Suppressor macrophage treated with lipopolysaccharide for 1 hour (primary cell): ENCODE data around the gene GMDS.

Experiments used
- DNase-seq, 3 donors: peaks; one replicate each; pipeline ENCODE4 v3.0.0-alpha.2; 2020 to 2022

Gene GMDS

DNA sequence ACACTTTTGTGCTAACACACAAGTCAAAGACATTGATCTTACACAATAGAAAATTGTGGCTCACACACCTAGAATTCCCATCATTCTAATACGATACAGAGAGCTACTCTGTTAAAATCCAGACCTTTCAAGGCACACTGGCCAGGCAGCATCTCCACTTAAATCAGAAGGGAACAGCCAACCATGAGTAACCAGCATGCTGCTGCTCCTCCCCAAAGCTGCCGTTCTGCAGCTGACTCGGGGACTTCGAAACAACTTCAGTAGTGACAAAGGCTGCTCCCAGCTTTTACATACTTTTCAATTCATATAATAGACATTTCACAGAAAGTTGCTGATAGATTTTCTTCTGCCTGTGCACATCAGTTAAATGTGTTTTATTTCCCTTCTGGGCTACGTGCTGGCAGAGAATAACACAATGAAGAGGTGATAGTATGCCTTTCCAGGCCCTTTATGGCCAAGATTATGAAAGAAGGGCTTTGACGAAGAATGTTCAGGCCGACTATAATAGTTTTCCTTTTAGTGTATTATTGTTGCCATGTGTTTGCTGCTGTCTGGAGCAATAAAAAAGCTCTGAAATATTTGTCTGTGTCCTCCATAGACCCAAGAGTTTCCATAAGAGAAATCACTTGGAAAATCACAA lies 159.0 kb downstream of the GMDS start:
- no peak for DNase-seq

DNA sequence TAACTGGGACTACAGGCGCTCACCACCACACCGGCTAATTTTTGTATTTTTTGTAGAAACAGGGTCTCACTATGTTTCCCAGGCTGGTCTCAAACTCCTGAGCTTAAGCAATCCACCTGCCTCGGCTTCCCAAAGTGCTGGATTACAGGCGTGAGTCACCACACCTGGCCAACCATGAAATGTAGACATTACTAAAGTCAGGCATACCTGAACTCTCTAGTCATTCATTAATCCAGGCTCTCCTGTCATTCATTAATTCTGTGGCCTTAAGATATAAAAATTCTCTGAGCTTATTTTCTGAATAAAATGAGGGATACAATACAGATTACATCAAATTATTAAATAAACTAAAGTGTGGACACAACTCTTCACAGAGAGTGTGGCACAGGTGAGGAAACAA lies 159.7 kb downstream of the GMDS start:
- no peak for DNase-seq

DNA sequence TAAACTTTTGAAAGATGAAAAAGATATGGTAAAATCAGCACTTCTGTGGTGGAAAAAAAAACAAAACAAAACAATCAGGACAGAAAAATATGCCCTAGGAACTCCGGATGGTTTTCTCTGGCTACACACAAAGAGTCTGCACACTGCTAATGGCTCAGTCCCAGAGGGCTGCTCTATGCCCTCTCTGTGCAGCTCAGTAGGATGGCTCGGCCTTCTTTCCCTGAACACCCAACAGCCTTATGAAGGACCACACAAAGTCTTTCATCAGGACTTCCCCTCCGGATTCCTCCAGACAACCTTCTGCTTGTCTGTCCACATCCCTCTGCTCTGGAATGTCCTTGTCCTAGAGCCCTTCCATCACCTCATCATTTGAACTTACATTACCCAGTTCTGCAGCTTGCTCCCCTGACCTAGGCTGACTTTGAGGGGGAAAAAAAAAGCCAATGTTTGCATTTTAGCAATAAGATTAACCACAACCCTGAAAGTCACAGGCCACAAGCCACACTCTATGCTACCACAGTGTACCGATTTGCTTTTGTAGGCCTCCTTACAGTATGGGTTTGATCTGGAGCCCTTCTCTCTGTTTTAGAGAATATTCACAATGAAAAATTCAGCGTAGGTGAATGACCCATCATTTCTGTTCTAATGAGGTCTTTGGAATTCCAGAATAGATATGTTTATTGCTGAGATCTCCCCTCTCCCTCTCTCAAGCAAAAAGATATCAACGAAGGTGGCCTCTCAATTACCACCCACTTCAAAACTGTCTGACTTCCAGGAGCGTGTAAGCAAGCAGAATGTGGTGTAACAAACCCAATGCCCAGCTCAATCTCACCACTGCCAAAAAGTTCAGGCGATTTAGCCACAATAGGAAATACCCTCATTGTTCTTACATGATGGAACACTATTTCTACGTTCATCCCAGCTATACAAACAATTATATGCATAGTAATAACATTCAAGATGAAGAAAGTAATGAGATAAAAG lies 164.0 kb downstream of the GMDS start:
- no peak for DNase-seq

DNA sequence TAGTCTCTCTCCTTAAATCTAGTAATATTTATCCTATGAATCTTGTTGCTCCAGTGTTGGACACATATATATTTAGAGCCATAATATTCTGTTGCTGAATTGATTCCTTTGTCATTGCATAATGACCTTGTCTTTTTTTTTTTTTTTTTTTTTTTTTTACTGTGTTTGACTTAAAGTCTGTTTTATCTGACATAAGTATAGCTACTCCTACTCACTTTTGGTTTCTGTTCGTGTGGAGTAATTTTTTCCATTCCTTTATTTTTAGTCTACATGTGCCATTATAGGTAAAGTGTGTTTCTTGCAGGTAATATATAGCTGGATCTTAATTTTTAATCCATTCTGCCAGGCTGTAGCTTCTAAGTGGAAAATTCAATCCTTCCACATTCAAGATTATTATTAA lies 166.5 kb downstream of the GMDS start:
- no peak for DNase-seq

DNA sequence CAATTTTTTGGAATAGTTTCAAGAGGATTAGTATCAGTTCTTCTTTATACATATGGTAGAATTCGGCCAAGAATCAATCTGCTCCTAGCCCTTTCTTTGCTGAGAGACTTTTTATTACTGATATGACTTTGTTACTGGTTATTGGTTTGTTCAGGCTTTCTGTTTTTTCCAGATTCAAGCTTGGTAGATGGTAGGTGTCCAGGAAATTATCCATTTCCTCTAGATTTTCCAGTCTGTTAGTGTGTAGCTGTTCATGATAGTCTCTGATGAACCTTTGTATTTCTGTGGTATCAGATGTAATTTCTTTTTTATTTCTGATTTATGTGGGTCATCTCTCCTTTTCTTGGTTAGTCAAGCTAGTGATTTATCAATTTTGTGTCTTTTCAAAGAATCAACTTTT lies 167.6 kb downstream of the GMDS start:
- no peak for DNase-seq

DNA sequence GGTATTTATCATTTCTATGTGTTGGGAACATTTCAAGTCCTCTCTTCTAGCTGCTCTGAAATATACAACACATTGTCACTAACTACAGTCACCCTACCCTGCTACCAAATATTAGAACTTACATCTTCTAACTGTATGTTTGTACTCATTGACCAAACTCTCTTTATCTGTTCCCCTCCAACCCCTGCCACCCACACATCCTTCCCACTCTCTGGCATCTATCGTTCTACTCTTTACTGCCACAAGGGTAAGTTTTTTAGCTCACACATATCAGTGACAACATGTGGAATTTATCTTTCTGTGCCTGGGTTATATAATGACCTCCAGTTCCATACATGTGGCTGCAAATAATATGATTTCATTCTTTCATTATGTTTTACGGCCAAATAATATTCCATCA lies 171.9 kb downstream of the GMDS start:
- no peak for DNase-seq

DNA sequence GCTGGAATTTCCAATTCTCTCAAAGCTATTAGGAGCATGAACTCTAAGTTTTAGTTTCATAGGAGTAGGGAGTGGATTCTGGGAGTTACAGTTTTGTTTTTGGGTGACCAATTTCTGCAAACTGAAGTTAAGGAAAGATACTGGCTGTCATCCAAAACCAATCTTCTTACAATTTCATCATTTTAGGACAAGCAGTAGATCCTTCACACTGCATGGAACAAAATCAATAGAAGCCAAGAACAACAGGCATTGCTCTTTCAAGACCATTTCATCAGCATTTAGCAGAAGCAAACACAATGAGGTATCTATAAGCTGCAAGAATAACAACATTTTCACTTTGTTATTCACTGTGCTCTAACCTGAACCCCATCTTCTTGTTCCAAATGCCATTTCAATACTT lies 173.0 kb downstream of the GMDS start:
- no peak for DNase-seq

DNA sequence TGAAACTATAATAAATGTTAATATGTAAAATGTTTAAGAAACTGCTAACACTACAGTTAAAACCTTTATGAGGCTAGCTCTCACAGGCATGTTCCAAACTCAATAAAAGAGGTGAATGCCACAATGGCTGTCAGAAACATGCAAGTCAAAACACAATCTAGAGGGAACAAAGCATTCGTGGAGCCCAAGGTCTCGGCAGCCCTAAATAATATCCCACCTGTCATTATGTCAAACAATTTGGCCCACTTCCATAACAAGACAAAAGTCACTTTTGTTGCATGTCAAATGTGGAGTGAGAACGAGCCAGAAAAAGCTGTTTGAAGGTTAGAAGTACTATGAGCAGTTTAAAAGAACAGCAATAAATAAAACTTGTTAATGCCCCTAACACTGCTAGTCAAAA lies 181.9 kb downstream of the GMDS start:
- no peak for DNase-seq

DNA sequence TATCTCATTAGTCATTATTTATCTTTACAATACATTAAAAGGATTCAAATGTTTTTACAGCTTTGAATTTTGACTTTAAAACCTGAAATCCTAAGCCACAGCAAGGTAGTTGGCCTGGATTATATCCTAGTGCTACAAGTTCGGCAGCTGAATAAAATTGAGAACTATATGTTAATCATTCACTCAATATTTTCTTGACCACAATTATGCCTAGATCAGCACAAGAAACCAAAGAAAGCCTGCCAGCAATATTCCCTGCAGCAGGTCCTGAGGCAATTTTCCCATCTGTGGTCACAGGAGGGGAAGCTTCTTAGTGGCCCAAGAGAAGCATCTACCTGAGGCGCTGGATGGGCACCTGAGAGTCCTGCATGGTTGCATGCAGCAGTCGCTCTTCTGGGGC lies 183.5 kb downstream of the GMDS start:
- no peak for DNase-seq

DNA sequence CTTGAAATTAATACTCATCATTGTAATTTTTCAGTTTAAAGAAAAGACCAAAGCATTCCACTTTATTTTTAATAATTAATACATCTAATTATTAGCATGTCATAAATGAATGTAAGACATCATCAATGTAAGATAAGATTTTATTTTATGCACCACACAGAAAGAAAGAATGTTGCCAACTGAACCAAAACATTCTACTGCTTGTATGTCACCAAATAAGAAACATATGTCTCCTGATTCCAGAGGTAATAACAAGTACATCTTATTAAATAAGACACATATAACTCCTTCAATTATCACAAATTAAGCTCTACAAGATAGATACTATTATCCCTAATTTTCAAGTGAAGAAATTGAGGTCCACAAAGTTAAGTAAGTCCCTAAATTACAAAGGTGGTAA lies 189.5 kb downstream of the GMDS start:
- no peak for DNase-seq

DNA sequence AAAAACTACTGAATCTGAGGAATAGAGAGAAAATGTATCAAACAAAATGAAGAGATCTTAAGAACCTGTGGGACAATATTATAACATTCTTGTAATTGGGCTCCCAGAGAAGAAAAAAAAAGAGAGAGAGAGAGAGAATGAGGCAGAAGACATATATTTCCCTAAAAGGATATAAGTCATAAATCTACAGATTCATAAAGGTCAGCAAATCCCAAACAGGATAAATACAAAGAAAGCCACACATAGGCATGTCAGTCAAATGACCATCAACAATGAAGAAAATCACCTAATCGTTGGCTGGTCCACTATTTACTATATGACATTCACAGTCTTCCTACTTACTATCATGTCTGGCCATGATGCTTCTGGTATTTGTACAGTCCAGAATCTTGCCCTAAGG lies 190.3 kb downstream of the GMDS start:
- DNase-seq: no peak

DNA sequence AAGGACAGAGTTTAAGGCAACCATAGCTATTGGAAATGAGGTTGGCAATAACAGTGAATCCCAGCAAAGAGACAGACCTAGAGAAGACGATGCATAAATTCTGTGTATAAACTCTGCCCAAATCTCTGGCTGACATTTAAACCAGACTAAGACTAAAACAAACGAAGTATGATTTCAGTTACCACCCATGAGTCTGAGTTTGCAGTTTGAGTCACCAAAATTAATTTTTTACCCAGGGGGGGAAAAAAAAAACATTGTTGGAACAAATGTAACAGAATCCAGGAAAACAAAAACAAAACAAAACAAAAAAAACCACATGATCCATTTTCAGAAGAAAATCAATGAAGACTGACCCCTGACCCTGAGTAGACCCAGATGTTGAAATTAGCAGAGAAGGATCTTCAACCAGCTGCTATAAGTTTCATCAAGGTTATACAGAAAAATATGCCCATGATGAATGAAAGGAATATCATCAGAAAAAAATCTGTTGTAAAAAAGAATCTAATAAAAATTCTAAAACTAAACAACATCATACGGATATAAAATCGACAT lies 190.8 kb downstream of the GMDS start:
- no peak for DNase-seq

DNA sequence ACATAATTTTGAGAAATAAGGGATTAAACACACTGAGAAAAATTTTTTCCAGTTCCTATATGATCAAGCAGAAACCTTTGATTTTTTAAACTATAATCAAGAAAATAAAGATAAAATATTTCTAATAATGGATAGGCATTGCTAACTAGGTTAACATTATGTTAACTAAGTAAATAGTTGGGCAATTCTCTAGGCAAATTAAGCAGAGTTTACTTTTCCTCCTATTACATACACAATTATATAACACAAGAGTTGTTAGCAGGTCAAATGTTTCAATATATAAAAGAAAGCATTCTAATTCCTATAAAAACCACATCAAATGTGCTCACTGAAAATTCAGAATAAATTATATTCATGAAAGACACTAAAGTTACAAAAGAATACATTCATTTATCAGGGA lies 191.7 kb downstream of the GMDS start:
- DNase-seq: no peak

DNA sequence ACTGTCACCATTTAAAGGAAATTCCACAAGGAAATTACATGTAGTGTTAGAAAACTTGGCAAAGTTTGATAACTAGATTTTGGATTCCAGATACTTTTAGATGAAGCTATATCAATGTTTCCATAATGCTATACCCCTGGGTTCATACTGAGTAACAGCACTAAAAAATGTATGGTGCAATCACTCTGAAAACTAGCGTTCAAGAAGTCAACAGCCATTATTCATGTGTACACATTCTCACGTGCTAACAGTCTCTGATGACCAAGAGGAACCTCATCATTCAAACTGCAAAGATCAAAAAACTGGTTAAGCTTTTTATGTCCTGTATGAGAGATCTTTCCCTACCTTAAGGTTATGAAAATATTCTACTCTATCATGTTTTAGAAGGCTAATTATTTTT lies 197.6 kb downstream of the GMDS start:
- DNase-seq: no peak

DNA sequence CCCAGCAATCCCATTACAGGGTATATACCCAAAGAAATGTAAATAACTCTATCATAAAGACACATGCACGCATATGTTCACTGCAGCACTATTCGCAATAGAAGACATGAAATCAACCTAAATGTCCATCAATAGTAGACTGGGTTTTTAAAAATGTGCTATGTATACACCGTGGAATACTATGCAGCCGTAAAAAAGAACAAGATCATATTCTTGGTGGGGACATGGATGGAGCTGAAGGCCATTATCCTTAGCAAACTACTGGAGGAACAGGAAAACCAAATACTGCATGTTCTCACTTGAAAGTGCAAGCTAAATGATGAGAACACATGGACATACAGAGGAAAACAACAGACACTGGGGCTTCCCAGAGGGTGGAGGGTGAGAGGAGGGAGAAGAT lies 201.2 kb downstream of the GMDS start:
- DNase-seq: no peak

DNA sequence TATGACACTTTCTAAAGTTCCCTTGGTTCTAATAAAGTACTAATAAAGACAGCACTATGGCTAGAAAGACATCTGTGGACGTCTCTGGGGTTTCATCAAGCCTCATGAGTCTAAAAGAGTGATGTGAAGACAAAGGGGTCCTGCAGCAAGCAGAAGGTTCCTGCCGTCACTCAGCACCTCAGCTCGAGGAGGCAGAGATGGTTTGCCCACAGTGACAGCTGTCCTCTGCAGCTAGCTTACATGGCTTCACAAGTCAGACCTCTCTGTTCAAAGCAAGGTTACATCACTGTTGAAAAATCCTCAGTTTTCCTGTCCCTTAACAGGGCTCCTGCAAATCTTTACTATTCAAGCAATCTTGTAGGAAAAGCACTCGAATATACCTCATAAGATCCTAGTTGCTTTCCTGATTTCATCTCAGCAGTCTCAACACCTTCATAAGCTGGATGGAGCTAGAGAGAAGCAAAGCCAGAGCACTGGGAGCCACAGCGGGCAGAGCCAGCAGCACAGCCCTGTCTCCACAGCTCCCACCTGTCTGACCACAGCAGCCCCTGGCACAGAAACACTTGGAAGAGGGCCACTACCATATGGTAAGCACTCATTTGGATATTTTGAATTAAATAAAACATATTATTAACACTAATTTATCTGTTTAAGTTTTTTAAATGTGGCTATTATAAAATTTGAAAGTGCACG lies 202.3 kb downstream of the GMDS start:
- DNase-seq: no peak

DNA sequence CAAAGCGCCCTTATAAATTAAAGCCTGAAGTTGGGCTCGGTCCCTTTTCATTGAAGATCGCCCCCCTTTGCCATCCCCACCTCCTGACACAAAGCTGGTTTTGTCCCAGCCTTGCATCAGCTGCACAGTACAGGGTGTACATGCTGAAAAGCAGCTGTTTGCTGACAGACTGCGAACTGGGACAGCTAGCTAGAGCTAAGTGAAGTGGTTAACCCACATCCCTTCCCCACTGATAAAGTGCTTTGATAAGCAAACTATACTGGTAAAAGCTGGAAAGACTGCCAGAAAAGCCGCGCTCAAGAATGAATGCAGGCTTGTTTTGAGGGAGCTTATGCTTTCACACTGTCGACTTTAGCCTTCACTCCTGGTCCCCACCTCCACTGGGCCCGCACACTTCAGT lies 207.3 kb downstream of the GMDS start:
- no peak for DNase-seq

DNA sequence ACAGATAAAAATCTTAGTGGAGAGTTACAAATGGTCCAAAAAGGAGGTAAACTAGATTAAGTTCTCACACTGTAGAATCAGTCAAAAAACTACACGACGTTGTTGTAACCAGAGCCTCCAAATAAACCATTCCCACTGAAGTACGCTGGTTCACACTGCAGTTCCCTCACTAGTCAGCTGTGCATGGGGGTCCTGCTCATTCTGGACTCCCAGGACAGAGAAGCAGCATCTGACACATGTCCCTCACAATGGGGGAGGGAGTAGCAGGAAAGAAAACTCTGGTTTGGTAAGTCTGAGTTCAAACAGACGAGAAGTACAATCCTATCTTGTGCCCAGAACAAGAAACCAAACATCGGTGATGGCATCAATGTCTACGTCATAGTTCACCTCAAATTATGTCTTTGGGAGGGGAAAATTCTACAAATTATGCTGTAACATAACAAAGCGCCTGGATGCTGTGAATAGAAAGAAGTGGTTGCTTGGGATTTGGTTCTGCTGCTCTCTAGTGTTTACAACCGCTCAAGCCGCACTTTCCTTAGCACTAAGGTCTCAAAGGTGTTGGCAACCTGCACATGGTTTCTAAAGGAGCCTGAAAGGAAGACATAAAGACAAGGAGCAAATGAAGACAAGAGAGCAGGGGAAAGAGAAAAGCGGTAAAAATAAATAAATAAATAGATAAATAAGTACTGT lies 208.0 kb downstream of the GMDS start:
- no peak for DNase-seq

DNA sequence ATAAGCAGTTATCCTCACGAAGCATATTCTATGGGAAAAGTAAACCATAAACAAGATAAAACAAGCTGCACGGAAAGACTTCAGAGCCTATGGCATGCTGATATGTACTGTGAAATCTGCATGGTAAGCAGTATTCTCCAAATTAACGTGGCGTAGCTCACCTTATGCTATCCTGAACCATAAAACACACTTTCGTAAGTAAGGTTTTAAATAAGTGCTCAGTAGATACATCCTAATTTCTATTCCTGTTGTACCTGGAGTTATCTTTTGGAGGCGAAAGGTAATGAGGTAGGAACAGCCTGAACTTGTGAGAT lies 208.7 kb downstream of the GMDS start:
- no peak for DNase-seq

DNA sequence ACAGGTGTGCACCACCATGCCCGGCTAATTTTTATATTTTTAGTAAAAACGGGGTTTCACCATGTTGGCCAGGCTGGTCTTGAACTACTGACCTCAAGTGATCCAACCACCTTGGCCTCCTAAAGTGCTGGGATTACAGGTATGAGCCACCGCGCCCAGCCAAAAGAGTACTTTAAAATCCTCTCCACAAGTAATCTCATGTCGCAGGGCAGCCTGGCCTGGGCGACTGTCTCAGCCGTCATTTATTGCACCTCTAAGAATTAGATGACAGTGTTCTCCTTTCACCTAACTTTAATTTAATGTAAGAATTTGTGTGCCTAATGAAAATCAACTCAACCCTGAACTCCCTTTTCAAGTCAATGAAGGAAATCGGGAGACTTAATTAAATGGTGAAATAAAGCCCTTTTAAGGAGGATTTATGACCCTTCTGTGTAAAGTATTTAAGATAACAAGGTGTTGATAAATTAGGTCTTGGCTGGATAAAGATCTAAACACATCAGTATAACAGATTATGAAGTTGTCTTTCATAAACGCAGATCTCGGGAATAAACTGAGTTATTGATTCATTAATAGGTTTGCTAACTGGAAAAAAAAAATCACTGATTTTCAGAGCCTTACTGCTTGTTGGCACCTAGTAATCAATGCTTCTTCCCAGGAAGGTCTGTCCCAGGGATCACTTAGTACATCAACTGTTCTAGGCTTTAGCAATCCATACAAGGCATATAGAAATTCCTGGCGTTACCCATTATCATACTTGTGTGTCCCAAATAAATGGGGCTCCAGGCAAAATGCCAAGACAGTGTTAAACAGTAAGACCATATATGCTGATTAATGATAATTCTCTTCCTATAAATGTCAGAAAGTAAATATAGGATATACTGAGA lies 209.3 kb downstream of the GMDS start:
- DNase-seq: no peak

DNA sequence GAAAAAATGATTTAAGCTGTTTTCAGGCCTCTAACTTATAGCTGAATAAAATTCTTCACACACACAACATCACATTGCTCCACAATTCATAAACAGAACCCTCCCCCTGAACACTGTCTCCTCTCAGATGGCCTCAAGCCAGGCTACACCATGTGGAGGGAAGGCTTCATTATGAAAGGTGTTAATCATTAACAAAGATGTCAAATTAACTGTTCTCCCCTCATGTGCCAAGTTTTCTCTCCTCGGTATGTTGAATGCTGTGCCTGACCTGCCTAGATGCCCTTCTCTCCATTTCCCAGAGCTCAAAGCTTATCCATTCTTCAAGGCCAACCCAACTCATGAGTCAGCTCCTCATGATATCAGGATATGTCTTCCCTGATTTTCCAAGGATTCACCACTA lies 210.4 kb downstream of the GMDS start:
- no peak for DNase-seq

DNA sequence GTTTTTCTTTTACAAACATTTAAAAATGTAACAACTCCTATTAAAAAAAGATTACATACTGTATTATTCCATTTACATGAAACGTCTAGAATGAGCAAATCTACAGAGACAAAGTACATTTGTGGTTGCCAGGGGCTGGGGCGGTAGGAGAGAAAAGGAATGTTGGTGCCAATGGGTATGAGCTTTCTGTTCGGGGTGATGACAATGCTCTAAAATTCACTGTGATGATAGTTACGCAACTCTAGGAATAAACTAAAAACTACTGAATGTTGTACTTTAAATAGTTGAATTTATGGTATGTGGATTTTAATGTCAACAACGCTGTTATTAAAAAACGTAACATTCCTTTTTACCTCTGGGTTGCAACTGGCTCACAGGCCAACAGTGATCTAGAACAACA lies 211.1 kb downstream of the GMDS start:
- no peak for DNase-seq
